Naive thymus-derived CD8-positive, alpha-beta T cell (primary cell): ENCODE results near the gene PIGV. TPM values are rescaled to one million over a fixed set of nuclear protein-coding genes. Genes with fewer than 3 reads are reported as not detected.
A peak's percentile ranks its signal among the peaks of the same experiment; 100 is the strongest.
"Not testable (repeated sequence)": the region's sequence is repeated elsewhere in the genome, so short reads cannot be mapped to it uniquely, and the experiment has no call there.

ENCODE experiments used
- ATAC-seq, 2 donors: fragments of 150-1000 bp; cut with Tn5 transposase in 1 of 2; sonication (Bioruptor Pico), chemical (Tn5 transposase) in 1 of 2; 1 replicate in 1 of 2; 2 replicates in 1 of 2; pipeline ENCODE4 v1.10.0; 2021; ENCODE audit warnings: mild to moderate bottlenecking in 2 of 2, moderate library complexity in 2 of 2
- POLR2A ChIA-PET: fragments of 350-600 bp; sonication (Branson Sonifier 250); formaldehyde crosslinking; loops from one replicate; lab custom pipeline; 2021; ENCODE audit warnings: antibody characterized with exemption; lab: Charles Lee
- DNase-seq, 10 donors: peaks; one replicate each; pipeline versions ENCODE4 v3.0.0 to v3.0.0-alpha.2; 2020 to 2022
- H3K27ac Mint-ChIP-seq, 10 donors: one replicate each; pipeline ENCODE4 v1.8.0; 2020 to 2022; ENCODE audit warnings: mild to moderate bottlenecking in 10 of 10, mixed read lengths in 10 of 10, moderate library complexity in 4 of 10, inconsistent platforms in 1 of 10
- H3K27me3 Mint-ChIP-seq, 5 donors: one replicate each; pipeline ENCODE4 v1.8.0; 2021 to 2022; ENCODE audit warnings: mixed read lengths in 5 of 5
- H3K36me3 Mint-ChIP-seq, 3 donors: one replicate each; pipeline ENCODE4 v1.8.0; 2020 to 2022; ENCODE audit warnings: mixed read lengths in 3 of 3, mild to moderate bottlenecking in 2 of 3, inconsistent platforms in 1 of 3
- H3K4me1 Mint-ChIP-seq, 4 donors: one replicate each; pipeline ENCODE4 v1.8.0; 2021 to 2022; ENCODE audit warnings: mixed read lengths in 4 of 4
- H3K4me3 Mint-ChIP-seq, 10 donors: one replicate each; pipeline ENCODE4 v1.8.0; 2020 to 2022; ENCODE audit warnings: mild to moderate bottlenecking in 10 of 10, mixed read lengths in 10 of 10, moderate library complexity in 6 of 10, inconsistent platforms in 1 of 10
- H3K9me3 Mint-ChIP-seq, 9 donors: one replicate each; pipeline ENCODE4 v1.8.0; 2020 to 2022; ENCODE audit warnings: mixed read lengths in 9 of 9, mild to moderate bottlenecking in 3 of 9, inconsistent platforms in 1 of 9, moderate library complexity in 1 of 9
- polyA plus RNA-seq, 3 donors: library from polyadenylated mRNA; unstranded; fragments of 300-500 nt; fragmentation: Illumina TruSeq; gene quantifications; one replicate each; pipeline ENCODE4 v1.2.3, GENCODE V29; 2021
- total RNA-seq, 8 experiments: library from RNA in 2 of 8; stranded (reverse) in 2 of 8; gene quantifications; one replicate each; pipeline ENCODE4 v1.2.3 and lab custom pipeline; 2021 to 2026

PIGV gene
- total and polyA plus RNA-seq, 5 experiments from 2014 or later, result 8.2 to 27.2 (median 14.4) TPM

DNA sequence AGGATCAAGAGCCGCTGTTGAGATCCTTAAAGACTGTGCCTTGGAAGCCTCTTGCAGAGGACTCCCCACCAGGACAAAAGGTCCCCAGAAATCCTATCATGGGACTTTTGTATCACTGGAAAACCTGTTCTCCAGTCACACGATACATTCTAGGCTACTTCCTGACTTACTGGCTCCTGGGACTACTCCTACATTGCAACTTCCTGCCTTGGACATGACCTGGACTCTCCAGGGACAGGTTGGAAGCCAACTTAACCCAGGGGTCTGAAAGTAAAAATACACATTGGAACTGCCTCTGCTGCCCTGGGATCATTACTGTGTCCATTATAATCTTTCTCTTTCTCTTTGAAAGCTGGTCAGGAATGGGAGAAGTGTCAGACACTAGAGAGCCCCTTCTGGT is 9.9 kb downstream of the PIGV start:
- no peak overlapping the region for H3K4me3 Mint-ChIP-seq
- ATAC-seq, result no peak
- H3K4me1 Mint-ChIP-seq, result peaks cover 27 to 48% (median 43%) of the 10 kb centered on the region in 4 donors
- peak overlapping the region; percentile 11 to 97 (median 74) for H3K27ac Mint-ChIP-seq
- no peaks in the 10 kb centered on the region for H3K27me3 Mint-ChIP-seq
- DNase-seq, result no peak
- POLR2A ChIA-PET, result interaction anchor here (0.5 kb wide), 2 partner anchors 49 to 115 kb away, joined by 3 to 4 read pairs; no protein-coding TSS in a partner anchor
- peaks cover 0 to 47% (median 3%) of the 10 kb centered on the region in 3 donors for H3K36me3 Mint-ChIP-seq
- H3K9me3 Mint-ChIP-seq, result no peaks in the 10 kb centered on the region

DNA sequence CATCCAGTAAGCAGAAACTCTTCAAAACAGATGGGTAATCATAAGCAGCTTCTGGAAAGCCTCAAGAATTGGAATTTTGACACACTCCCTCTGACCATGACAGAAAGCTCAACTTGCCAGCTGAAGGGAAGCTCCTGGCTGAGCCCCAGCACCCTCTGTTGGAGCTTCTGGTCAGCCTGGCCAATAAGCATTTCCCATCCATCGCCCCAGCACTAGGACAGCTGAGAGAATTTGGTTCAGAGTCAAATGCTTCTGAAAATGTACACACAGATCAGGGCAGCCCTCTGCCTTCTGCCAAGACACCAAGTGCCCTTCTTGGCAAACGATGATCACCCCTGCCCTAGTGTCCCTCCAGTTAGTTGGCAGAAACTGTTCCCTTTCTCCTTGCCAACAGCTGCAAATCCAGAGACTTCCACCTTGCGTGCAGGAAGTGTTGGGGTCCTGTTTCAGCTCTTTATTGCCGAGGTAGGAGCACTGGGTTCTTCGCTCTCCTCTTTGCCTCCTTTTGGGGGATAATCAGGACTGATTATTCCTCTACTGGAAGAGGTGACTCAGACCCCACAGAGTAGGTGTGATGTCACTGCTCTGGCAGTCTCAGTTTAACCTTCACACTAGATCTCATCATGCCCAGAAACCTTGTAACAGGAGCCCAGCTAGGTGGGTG is 11.9 kb downstream of the PIGV start:
- H3K27ac Mint-ChIP-seq, result peak overlapping the region; percentile 90 to 99 (median 96)
- POLR2A ChIA-PET, result interaction anchor here (0.8 to 2.8 kb wide), 9 partner anchors 8 to 107 kb away, joined by 3 to 41 read pairs (median 6); partner anchors contain the start of genes GPN2 and PIGV
- peak overlapping the region; percentile 47 to 86 (median 72) for H3K4me3 Mint-ChIP-seq
- H3K36me3 Mint-ChIP-seq, result peaks cover 0 to 28% (median 3%) of the 10 kb centered on the region in 3 donors
- H3K4me1 Mint-ChIP-seq, result peaks cover 25 to 40% (median 38%) of the 10 kb centered on the region in 4 donors
- no peaks in the 10 kb centered on the region for H3K9me3 Mint-ChIP-seq
- DNase-seq (no peak), ATAC-seq (peak; percentile 47 to 61)
- H3K27me3 Mint-ChIP-seq, result no peaks in the 10 kb centered on the region

DNA sequence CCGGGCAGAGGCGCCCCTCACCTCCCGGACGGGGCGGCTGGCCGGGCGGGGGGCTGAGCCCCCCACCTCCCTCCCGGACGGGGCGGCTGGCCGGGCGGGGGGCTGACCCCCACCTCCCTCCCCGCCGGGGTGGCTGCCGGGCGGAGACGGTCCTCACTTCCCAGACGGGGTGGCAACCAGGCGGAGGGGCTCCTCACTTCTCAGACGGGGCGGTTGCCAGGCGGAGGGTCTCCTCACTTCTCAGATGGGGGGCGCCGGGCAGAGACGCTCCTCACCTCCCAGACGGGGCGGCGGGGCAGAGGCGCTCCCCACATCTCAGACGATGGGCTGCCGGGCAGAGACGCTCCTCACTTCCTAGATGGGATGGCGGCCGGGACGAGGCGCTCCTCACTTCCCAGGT is 16.2 kb downstream of the PIGV start:
- not testable (repeated sequence) for H3K4me3 Mint-ChIP-seq, H3K36me3 Mint-ChIP-seq

DNA sequence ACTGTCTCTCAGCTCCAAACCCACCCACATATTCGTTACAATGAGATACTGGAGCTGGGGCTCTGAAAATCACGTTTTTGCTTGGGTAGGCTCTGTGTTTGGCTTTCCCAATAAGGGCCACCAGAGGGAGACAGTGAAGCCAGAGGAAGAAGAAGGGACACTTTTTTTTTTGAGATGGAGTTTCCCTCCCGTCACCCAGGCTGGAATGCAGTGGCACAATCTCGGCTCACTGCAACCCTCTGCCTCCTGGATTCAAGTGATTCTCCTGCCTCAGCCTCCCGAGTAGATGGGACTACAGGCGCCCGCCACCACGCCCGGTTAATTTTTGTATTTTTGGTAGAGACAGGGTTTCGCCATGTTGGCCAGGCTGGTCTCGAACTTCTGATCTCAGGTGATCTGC is 22.4 kb downstream of the PIGV start:
- Mint-ChIP-seq H3K4me3 (peak overlapping the region in 8 of 10 donors; percentile 23 to 79 (median 58)), H3K4me1 (peaks cover 3 to 18% (median 11%) of the 10 kb centered on the region in 4 donors), H3K27ac (peak overlapping the region in 8 of 10 donors; percentile 83 to 96 (median 89))
- ATAC-seq (peak; percentile 95 to 97), DNase-seq (peak; percentile 39 to 90 (median 74))
- H3K9me3 Mint-ChIP-seq, H3K36me3 Mint-ChIP-seq, H3K27me3 Mint-ChIP-seq: not testable (repeated sequence)
- POLR2A ChIA-PET, result interaction anchor here (0.5 to 1.6 kb wide), 4 partner anchors 10 to 668 kb away, joined by 3 to 9 read pairs (median 6); partner anchors contain the start of gene ZDHHC18

More for the DNA sequence above, 16.2 kb downstream of the PIGV start:
- peaks cover 21 to 44% (median 40%) of the 10 kb centered on the region in 4 donors for H3K4me1 Mint-ChIP-seq
- POLR2A ChIA-PET, DNase-seq, ATAC-seq, H3K9me3 Mint-ChIP-seq, H3K27ac Mint-ChIP-seq, H3K27me3 Mint-ChIP-seq: not testable (repeated sequence)

DNA sequence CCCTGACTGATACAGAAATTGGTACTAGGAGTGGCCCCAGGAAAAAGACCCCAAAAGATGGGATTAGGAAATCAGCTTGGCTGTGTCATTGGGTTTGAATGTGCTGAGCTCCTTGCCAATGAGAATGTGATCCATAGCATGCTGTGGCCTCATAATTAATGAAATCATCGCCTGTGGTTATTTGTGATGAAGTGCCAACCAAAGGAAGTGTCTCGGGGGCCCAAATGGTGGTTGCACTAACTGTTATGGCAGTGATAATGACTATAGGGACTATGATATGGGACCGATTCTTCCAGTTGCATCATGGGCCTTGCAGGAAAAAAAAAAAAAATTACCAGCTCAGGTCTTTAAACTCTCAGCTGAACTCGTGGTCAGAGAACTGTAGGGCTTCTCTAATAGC is 23.3 kb downstream of the PIGV start:
- Mint-ChIP-seq H3K4me1 (peaks cover 0 to 14% (median 7%) of the 10 kb centered on the region in 4 donors), H3K9me3 (no peaks in the 10 kb centered on the region), H3K4me3 (peak overlapping the region in 1 of 10 donors; percentile 52), H3K27me3 (no peaks in the 10 kb centered on the region), H3K36me3 (no peaks in the 10 kb centered on the region), H3K27ac (peak overlapping the region in 7 of 10 donors; percentile 7 to 89 (median 88))
- ATAC-seq (no peak), DNase-seq (no peak)
- POLR2A ChIA-PET, result interaction anchor here (0.6 to 1.6 kb wide), 4 partner anchors 10 to 173 kb away, joined by 3 to 6 read pairs (median 4); partner anchors contain the start of gene ZDHHC18

DNA sequence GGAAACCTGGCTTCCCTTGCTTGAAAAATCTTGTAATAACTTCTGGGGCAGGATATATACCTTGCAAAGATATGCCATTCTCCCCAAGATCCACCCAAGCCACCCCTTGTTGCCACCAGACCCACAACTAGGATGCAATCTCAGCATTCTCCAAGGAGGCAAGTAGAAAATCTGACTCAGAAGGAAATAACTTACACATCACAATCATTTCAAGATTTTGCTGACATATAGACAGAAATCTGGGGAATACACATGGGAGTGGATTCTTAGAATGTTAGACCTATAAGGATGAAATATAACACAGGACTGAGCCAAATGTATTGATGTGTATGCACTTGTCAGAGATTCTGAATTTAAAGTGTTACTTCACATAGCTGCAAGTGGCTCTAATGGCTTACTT is 24.0 kb downstream of the PIGV start:
- Mint-ChIP-seq H3K27ac (peak overlapping the region in 3 of 10 donors; percentile 10 to 60 (median 47)), H3K27me3 (no peaks in the 10 kb centered on the region), H3K9me3 (no peaks in the 10 kb centered on the region), H3K4me3 (no peak overlapping the region), H3K36me3 (no peaks in the 10 kb centered on the region), H3K4me1 (peaks cover 0 to 14% (median 8%) of the 10 kb centered on the region in 4 donors)
- DNase-seq (no peak), ATAC-seq (no peak)
- POLR2A ChIA-PET, result interaction anchor here (1.0 to 1.5 kb wide), 3 partner anchors 9 to 118 kb away, joined by 3 to 6 read pairs (median 4); no protein-coding TSS in a partner anchor

DNA sequence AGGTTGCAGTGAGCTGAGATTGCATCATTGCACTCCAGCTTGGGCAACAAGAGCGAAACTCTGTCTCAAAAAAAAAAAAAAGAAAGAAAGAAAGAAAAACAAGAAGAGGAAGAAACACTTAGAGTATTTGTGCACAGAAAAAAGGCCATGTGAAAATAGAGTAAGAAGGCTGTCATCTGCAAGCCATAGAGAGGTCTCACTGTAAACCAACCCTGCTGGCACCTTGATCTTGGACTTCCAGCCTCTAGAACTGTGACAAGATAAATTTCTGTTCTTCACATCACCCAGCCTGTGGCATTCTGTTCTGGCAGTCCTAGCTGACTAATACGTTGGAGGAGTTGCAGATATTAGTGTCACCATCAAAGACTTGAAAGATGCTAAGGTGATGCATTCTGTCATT is 26.6 kb downstream of the PIGV start:
- POLR2A ChIA-PET, result no interaction called here
- Mint-ChIP-seq H3K27me3 (no peaks in the 10 kb centered on the region), H3K4me1 (peaks cover 0 to 16% (median 9%) of the 10 kb centered on the region in 4 donors), H3K4me3 (no peak overlapping the region), H3K9me3 (no peaks in the 10 kb centered on the region), H3K36me3 (no peaks in the 10 kb centered on the region), H3K27ac (no peak overlapping the region)
- no peak for DNase-seq
- ATAC-seq, result no peak

DNA sequence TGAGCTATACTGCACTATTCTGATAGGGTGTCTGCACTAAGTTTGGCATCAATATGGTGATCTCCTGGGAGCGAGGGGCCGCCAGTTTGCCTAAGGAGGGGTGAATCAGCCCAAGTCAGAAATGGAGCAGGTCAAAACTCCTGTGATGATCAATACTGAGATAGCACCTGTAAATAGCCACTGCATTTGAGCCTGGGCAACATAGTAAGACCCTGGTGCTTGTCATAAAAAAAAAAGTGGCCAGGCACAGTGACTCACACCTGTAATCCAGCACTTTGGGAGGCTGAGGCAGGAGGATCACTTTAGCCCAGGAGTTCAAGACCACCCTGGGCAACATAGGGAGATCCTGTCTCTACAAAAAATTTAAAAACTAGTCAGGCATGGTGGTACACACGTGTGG is 27.1 kb downstream of the PIGV start:
- H3K27ac Mint-ChIP-seq, result no peak overlapping the region
- DNase-seq, result no peak
- H3K4me3 Mint-ChIP-seq, result no peak overlapping the region
- ATAC-seq, result no peak
- H3K27me3 Mint-ChIP-seq, result no peaks in the 10 kb centered on the region
- H3K36me3 Mint-ChIP-seq, result no peaks in the 10 kb centered on the region
- no peaks in the 10 kb centered on the region for H3K9me3 Mint-ChIP-seq
- POLR2A ChIA-PET, result interaction anchor here (0.7 kb wide), 1 partner anchor 164 kb away, joined by 4 read pairs; no protein-coding TSS in a partner anchor
- H3K4me1 Mint-ChIP-seq, result peaks cover 0 to 17% (median 9%) of the 10 kb centered on the region in 4 donors

DNA sequence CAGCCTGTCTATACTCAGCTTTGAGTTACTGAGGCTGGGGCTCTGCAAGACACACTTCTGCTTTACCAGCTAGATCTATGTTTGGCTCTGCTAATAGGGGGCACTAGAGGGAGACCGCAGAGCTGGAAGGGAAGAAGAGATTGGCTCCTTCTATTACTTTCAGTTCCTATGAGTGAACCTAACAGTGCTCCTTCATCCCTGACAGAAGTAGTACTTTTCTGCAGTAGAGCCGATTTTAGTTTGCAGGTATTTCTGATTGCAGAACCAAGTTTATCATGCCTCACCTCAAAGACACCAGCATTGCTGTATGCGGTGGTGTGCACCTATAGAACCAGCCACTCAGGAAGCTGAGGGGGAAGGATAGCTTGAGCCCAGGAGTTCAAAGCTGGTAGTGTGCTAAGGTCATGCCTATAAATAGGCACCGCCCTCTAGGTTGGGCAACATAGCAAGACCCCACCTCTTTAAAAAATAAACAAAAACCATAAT is 33.1 kb downstream of the PIGV start:
- no peaks in the 10 kb centered on the region for H3K9me3 Mint-ChIP-seq

DNA sequence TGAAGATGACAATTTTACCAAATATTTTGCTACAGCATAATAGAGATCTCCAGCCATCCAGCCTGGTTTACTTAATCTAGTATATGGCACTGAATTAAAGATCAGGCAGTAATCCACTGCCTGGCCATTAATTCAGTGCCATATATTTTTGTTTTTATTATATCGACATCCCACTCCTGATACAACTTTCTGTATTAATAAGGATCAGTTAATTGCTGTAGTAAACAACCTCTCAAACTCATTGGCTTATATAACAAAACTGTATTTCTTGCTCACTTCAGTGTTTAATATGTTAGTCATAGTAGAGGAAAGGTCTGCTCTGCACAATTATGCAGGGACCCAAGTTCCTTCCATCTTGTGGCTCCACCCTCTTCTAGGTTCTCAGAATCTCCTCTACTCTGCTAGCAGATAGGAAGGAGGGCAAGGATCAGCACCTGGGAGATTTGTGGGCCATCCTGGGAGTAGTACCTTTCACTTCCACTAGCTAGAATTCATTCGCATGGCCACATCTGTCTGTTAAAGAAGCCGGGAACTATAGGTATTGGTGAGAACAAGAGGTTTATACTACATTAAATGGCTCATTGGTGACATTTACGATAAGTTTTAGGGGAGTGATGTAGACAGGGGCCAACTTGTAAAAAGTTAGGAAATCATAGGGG is 35.1 kb downstream of the PIGV start:
- POLR2A ChIA-PET, result interaction anchor here (0.7 to 1.0 kb wide), 4 partner anchors 11 to 146 kb away, joined by 4 to 6 read pairs (median 5); partner anchors contain the start of gene GPN2
- no peak for ATAC-seq
- Mint-ChIP-seq H3K27ac (peak overlapping the region in 7 of 10 donors; percentile 14 to 84 (median 73)), H3K4me1 (peaks cover 15 to 45% (median 38%) of the 10 kb centered on the region in 4 donors), H3K9me3 (no peaks in the 10 kb centered on the region), H3K36me3 (no peaks in the 10 kb centered on the region), H3K4me3 (peak overlapping the region in 2 of 10 donors; percentile 45 to 56), H3K27me3 (no peaks in the 10 kb centered on the region)
- no peak for DNase-seq

More for the DNA sequence above, 33.1 kb downstream of the PIGV start:
- Mint-ChIP-seq H3K36me3 (no peaks in the 10 kb centered on the region), H3K4me1 (peaks cover 9 to 37% (median 28%) of the 10 kb centered on the region in 4 donors), H3K27ac (peak overlapping the region; percentile 74 to 96 (median 92)), H3K4me3 (peak overlapping the region; percentile 71 to 92 (median 83)), H3K27me3 (no peaks in the 10 kb centered on the region)
- POLR2A ChIA-PET, result interaction anchor here (1.0 to 2.1 kb wide), 11 partner anchors 8 to 128 kb away, joined by 3 to 28 read pairs (median 4); partner anchors contain the start of genes GPATCH3, GPN2 and PIGV
- peak in 9 of 10 donors; percentile 26 to 68 (median 46) for DNase-seq
- peak; percentile 97 to 98 for ATAC-seq

DNA sequence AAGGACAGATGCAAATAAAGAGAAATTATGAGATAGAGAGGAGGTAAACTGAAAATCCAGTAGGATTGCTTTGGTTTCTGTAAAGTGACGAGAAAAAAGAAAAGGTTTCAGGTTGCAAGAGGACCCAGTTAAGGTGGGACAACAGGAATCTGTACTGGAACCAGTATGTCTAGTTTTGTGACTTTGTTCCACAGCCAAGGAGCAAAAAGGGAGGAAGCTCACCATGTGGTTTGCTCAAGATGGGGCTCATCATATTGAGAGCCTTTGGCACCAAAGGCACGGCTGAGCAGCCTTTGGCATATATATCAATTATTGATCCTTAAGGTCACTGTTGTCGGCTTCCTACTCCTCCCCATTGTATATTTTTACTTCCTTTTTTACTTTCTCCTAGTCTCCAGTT is 37.0 kb downstream of the PIGV start:
- Mint-ChIP-seq H3K36me3 (peaks cover 0 to 3% (median 0%) of the 10 kb centered on the region in 3 donors), H3K27me3 (no peaks in the 10 kb centered on the region), H3K27ac (peak overlapping the region; percentile 24 to 97 (median 96)), H3K9me3 (no peaks in the 10 kb centered on the region), H3K4me1 (peaks cover 30 to 62% (median 55%) of the 10 kb centered on the region in 4 donors), H3K4me3 (peak overlapping the region in 4 of 10 donors; percentile 0 to 97 (median 90))
- ATAC-seq (no peak), DNase-seq (no peak)
- POLR2A ChIA-PET, result interaction anchor here (0.6 to 1.2 kb wide), 2 partner anchors 9 to 44 kb away, joined by 3 to 9 read pairs; no protein-coding TSS in a partner anchor
